Activated CD8-positive, alpha-beta memory T cell treated with anti-CD3 and anti-CD28 coated beads, Interleukin-2, amount 50 U/mL, for 4 hours (primary cell): Measurements from ENCODE around the gene CSK.
A peak's percentile ranks its signal among the peaks of the same experiment; 100 is the strongest.
"Not testable (repeated sequence)": the region's sequence is repeated elsewhere in the genome, so short reads cannot be mapped to it uniquely, and the experiment has no call there.

Experiments used
- DNase-seq: peaks from one replicate; pipeline ENCODE4 v3.0.0-alpha.2; 2020

The CSK gene

GRCh38 chr15:74781431-74782258 is at the start of gene CSK:
CSK (plus strand) TSS chr15:74782080; CDS start chr15:74798298, 16,218 bp downstream.
- peak; percentile 76 for DNase-seq

- no peak for DNase-seq
Observed at GRCh38 chr15:74732846-74733245, 49.0 kb upstream of the CSK start.

- DNase-seq, result no peak
Observed at GRCh38 chr15:74733269-74733668, 48.6 kb upstream of the CSK start.

GRCh38 chr15:74735305-74735704 is 46.6 kb upstream of the CSK start:
- DNase-seq, result no peak

- DNase-seq, result not testable (repeated sequence)
Observed at GRCh38 chr15:74738239-74738638, 43.6 kb upstream of the CSK start.

GRCh38 chr15:74742422-74742821 is 39.5 kb upstream of the CSK start:
- DNase-seq, result no peak

- DNase-seq, result no peak
Observed at GRCh38 chr15:74746389-74746788, 35.5 kb upstream of the CSK start.

GRCh38 chr15:74748322-74748946 is 33.4 kb upstream of the CSK start, which contains the start of gene CYP1A2:
CYP1A2 (plus strand) TSS chr15:74748845; CDS start chr15:74749739, 894 bp downstream.
- DNase-seq, result no peak

GRCh38 chr15:74749832-74750231 is 32.0 kb upstream of the CSK start:
- no peak for DNase-seq

- no peak for DNase-seq
Observed at GRCh38 chr15:74750751-74751150, 31.1 kb upstream of the CSK start.

- no peak for DNase-seq
Observed at GRCh38 chr15:74752011-74752410, 29.9 kb upstream of the CSK start.

- DNase-seq, result no peak
Observed at GRCh38 chr15:74752531-74752930, 29.3 kb upstream of the CSK start.

GRCh38 chr15:74754593-74755215 is 27.2 kb upstream of the CSK start:
- no peak for DNase-seq

GRCh38 chr15:74758736-74759135 is 23.1 kb upstream of the CSK start:
- DNase-seq, result no peak

- no peak for DNase-seq
Observed at GRCh38 chr15:74762791-74763150, 19.1 kb upstream of the CSK start.

GRCh38 chr15:74763416-74763815 is 18.5 kb upstream of the CSK start:
- DNase-seq, result no peak

- DNase-seq, result no peak
Observed at GRCh38 chr15:74767167-74768098, 14.4 kb upstream of the CSK start.

- DNase-seq, result no peak
Observed at GRCh38 chr15:74768099-74768770, 13.6 kb upstream of the CSK start.

GRCh38 chr15:74768771-74769342 is 13.0 kb upstream of the CSK start:
- peak; percentile 64 for DNase-seq

- no peak for DNase-seq
Observed at GRCh38 chr15:74769463-74770025, 12.3 kb upstream of the CSK start.

- no peak for DNase-seq
Observed at GRCh38 chr15:74770211-74770903, 11.5 kb upstream of the CSK start.
